ENCODE measurements around the gene PARD3.

PARD3 gene

DNA sequence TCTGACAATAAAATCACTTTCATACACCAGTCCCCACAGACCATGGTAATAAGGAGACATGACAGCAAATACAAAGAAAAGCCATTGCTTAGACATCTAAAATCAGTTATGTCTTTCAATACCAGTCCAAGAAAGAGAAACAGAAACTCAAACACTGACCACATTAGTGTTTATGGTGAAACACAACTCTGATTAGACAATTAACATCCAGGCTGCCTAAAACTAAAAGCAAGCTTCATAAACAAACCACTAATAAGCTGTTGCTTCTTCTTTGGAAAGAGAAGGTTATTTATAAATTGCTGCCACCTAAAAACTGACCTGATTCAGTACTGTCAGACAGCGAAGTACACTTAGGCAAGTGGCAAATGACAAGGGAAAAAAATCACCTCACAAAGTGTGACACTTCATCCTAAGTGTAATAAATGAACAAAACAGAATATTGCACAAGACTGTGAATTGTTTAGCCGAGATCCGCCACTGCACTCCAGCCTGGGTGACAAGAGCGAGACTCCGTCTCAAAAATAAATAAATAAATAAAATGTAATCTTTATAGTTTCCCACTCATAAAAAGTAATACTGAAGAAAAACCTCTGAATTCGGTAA lies 277.4 kb downstream of the PARD3 start:
- no peak for DNase-seq (ENCODE audit: low read depth)

DNA sequence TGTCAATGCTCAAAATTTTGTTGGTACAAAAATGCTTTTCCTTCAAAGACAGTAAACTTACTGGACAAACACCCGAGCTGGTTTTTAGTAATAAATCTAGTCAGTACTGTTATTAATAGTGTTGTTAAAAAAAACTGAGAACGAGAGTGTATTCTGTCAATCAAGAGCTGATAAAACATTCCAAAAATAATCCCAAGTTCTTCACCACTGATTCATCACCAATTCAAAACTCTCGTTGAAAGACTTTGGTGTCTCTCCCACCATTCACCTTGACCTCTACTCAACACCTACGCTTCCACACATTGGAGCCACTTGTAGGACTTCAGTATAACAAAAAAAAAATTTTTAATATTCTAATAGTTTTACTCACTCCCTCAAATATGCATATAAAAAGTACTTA lies 279.2 kb downstream of the PARD3 start:
- no peak for DNase-seq (ENCODE audit: low read depth)

DNA sequence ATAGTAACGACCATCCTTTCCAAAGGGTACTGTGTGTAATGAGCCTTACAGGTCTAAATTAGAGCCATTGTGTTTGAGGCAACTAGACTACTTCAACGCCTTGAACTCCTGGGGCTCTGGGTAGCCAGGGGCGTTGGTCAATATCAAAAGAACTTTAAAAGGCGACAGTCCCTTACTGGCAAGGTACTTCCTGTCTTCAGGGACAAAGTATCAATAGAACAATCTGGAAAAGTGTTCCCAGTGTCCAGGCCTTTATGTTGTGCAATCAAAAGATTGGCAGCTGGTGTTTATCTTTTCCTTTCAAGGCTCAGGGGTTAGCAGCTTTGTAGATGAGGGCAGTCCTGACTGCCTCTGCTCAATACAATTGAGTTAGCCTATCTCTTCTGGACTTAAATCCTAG lies 284.3 kb downstream of the PARD3 start:
- DNase-seq (ENCODE audit: low read depth): no peak

DNA sequence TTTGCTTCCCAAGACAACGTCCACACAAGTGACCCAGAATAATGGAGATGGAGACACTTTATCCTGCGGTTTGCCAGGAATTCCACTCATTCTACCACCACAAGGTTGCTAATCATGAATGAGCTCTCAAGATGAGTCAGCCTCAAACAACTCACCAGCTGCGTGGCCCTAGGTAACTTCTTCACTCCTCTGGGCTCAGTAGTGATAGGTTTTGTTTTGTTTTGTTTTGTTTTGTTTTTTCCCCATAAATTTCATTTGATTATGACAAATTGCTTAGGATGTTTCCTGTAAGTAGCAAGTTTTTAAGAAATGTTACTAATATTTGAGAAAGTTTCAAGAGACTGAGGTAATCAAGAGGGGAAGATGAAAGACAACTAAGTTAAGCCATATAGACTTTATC lies 286.8 kb downstream of the PARD3 start:
- DNase-seq (ENCODE audit: low read depth): peak; percentile 95

DNA sequence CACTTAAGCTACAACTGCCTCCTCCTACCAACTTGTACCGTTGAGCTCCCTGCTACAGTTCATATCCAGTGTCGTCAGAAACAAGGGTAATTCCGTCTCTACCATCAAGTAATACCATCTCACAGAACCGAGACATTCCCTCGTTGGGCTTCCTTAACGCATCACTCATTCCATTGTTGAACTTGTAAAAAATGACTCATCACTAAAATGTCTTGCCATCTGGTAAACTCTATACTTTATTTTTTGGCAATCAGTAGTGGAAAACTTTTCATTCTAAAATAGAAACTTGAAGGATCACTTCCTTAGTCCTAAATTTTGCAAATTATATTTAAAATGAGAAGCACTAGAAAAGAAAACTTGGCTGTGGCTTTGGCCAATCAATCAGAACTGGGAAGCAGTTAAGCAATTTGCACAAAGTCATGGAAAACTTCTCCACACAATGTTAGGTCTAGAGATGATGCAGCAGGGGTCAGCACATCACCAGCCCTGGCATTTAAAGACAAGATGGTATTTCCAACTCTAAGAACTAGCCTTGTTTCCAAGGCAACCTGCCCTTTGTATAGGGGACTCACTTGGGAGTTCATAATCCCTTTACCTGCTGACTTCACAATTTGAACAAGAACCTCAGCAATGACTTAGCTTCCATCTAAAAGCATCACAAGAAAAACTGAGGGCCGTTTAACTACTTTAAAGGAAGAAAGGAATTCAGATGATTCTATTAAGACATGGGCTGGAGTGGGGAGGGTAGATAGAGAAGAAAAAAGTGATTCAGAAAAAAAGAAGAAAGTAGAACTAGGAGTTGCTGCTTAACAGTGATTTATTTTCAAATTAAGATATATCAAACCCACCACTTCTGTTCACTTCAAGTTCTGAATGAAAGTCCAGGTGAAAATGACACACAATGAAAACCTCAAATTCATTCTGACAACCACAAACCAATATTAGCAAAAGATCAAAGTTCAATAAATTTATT lies 288.1 kb downstream of the PARD3 start:
- peak; percentile 99 for DNase-seq (ENCODE audit: low read depth)

DNA sequence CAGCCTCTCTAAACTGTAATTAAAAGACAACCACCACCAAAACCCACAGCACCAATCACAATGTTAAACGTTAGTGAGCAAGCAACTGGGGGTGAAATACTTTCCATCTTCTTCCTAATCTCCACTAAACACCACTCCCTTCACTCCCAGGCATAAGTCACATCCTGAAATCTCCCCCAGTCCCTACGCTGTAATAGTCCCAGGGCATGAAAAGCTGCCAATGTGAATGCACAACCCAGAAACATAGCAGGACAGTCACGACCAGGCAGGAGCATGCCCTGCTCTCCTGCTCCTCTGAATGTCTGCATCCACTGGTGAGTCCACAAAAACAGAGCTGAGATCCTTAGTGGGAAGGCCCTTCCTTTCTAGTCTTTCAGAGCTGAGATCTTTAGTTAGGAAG lies 288.9 kb downstream of the PARD3 start:
- peak; percentile 85 for DNase-seq (ENCODE audit: low read depth)

DNA sequence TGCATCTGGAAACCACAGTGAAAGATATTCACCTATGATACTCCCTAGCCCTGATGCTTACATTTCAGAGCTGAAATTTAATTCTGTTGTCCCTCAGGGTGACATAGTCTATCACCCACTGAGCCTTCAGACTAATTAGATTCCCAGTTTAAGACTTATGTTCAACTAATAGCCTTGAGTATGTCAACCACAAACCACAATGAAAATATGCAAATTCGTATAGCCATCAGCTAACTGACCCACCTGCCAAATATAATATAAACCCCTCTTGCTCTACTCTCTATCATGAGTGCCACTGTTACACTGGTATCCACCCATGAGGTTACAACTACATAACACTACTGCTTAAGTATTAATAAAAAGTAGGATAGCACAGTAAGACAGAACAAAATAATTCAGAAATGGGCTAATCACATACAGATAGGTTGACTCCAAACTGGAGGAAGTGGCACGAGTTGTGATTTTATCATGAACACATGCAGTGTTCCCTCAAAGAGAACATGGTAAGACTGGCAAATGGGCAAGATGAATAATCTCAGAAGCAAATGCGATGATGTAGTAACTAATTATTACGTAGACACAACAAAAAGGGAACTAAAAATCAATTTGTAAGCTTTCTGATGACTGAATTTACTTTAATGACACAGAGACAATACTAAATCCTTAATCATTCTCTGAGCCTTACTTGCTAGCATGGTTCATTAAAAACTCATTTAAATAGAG lies 290.6 kb downstream of the PARD3 start:
- peak; percentile 37 for DNase-seq (ENCODE audit: low read depth)

DNA sequence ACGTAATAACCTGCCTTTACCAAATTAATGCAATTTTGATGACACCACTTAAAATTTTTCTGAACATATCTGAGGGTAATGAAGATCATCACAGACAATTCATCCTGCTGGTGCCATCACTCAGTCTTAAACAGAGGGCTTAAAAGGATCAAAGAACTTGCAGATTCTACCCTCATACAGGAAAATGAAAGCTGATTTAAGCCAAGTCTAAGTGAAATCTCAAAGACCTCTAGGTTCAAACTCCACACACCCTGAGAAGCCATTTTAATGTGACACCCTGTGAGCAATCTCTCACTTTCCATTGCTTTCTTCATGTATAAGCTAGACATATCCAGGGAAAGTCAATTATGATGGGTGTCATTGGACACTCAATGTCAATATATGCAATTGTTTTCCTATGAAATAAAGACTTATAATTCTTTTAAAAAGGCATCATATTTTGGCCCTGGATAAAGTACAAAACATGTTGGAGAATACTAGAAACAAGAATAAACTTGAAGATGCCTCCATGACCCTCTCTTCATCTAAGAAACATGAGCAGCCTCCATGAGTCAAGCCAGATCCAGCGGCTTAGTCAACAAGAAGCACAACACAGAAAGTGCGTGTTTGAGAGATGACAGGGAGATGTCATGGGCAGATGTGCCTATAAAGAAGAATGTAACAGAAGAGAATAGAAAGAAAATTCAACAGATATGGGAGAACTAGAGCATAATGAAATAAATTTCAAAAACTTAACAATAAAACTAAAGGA lies 291.9 kb downstream of the PARD3 start:
- DNase-seq (ENCODE audit: low read depth): peak; percentile 37

DNA sequence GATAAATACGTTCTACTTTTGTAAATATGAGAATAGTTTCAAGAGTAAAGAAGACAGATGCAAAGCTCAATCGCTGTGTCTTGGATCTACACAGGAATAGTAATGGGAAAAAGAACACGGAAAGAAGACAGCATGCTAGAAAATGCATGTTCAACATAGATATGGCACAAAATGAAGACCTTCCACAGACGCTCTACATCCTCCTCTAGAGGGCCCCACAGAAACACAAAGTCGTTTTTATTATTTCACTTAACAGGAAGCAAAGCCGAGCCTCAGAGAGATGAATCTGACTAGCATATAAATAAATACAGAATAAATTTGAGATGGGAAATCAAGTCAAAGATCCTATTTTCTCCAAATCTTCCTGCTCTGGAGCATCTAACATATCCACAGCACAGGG lies 292.6 kb downstream of the PARD3 start:
- DNase-seq (ENCODE audit: low read depth): peak; percentile 42

DNA sequence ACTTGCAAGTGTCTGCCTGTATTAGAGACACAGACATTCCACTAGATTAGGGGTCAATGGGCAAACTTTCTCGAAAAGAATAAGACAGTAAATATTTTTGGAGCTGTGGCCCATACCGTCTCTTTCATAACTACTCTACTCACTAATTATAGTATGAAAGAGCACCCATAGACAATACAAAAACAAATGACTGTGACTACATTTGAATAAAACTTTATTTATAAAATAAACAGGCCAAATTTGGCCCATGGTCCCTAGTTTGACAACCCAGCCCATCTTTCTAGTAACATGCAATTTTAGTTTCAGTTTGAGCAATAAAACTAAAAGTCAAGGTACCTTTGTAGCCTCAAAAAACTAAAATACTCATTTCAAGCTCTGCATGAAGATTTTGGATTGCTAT lies 294.6 kb downstream of the PARD3 start:
- DNase-seq (ENCODE audit: low read depth): no peak

DNA sequence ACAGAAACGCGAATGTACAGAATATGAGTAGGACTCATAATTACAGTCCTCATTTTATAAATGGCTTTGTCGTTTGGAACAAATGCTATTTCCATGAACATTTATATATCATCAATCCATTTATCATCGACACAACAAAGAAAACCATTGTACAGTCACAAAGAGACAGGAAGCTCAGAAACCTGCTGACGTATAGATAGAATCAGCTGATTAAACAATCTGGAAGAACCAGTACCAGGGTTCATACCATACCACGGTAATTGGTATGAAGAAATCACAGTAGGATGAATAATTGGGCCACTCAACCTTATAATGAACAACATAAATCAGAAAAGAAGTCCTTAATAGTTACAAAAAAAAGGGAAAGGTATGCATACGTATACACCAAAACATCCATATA lies 295.0 kb downstream of the PARD3 start:
- DNase-seq (ENCODE audit: low read depth): no peak

DNA sequence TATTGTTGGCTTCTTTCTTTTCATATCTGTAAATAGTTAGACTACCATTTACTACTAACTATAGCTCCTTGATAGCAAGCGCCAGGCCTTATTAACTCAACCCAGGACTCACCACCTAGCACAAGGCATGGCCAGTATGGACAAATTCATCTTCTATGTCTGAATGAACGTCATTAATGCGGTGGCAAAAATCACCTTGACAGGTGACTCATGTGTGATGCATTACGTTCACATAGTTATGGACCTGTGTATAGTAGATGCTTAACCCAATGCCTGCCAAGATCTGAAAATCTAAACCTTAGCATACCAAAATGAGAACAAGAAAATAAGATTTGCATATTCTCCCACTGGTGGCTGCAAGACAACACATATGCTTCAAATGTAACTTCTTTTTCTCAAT lies 300.8 kb downstream of the PARD3 start:
- no peak for DNase-seq (ENCODE audit: low read depth)

DNA sequence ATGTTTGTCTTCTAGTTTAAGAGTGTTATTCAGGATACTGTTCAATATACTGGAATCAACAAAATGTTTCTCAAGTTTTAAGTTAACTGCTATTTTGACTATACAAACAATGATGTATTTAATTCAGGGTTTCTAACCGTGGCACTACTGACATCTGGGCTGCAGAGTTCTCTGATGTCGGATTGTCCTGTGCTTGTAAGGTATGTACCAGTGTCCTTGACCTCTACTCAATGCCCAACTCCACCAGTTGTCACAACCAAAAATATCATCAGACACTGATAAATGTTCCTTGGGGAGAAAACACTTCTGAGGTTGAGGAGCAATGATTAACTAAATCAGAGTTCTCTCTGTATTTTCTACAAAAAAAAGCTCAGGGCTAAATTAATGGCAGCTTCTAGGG lies 301.5 kb downstream of the PARD3 start:
- DNase-seq (ENCODE audit: low read depth): no peak

DNA sequence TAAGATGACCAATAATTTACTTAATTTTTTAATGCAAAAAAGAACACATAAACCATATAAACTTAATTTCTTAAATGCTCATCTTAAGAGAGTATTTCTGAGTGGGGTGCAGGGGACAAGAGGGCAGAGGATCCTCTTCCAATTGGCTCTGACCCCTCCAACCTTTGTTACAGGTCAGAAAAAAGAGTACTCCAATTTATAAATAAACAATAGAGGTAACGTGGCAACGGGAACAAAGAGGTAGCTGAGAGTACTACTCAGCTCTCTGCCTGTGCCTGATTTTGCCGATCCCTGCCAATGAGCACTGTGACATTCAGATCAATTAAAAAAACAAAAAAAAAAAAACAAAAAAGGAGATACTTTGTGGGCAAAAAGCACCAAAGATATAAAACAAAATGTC lies 307.9 kb downstream of the PARD3 start:
- DNase-seq (ENCODE audit: low read depth): no peak

DNA sequence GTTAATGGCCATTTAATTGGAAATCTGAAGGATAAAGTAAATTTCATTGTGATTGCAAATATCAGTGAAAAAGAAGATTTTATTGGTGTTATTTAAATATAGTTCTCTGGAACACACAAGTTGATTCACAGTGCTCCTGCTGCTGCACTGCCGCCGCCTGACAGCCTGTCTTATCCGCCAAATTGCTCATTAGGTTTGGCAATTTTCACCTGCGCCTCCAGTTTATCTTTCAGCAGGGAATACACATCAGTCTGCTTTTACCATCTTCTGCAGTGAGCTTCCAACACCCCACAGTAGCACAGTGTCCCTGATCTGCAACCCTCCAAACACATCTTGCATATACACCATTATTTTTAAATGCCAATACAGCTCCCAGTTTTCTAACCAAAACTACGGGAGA lies 308.3 kb downstream of the PARD3 start:
- DNase-seq (ENCODE audit: low read depth): no peak

DNA sequence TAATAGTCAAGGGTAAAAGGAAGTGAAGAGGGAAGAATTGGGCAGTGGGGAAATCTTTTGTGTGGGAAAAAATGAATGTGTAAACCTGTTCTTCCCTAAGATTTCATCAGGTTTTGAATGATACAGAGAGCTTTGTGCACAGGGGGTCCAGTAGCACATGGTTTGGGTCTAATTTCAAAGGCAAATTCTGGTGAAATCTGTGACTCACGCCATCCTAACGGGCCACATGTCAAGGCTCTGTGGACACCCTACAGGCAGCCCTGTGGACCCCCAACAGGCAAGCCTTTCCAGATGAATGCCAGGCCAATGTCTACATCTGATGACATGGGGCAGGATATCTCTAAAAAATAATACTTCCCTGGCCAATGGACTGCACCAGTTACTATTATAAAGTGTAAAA lies 309.8 kb downstream of the PARD3 start:
- peak; percentile 18 for DNase-seq (ENCODE audit: low read depth)

DNA sequence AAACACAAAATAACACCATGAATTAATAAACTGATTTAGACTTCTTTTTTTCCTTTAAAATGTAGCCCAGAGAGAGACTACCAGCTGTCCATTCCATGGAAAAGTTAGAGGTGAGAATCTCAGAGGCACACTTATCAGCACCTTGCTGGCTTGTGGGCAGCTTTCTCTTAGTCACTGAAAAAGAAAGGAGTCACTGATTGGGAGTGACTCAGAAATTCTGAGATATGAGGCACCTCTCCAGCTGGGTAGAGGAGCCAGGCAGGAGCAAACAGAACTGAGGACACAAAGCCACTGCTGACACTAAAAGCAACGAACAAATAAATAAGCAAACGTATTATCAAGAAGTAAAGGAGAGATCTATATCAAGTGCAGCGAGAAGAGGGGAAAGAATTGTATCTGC lies 310.6 kb downstream of the PARD3 start:
- DNase-seq (ENCODE audit: low read depth): peak; percentile 50

DNA sequence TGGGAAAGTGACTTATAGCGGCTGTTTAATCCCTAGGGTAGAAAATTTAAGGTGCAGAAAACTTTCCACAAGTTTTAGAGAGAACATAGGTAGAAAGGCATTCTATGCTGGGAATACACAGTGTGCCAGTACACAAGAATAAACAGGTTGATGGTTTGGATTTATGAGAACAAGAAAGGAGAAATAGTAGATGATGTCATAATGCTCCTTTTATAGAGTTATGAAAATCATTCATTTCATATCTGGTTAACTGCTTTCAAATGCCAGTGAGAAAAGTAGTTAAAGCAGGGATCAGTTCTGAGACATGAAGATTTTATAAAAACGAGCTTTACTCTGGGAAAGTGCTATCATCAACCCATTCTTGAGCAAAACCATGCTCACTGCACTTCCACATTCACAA lies 311.4 kb downstream of the PARD3 start:
- no peak for DNase-seq (ENCODE audit: low read depth)

DNA sequence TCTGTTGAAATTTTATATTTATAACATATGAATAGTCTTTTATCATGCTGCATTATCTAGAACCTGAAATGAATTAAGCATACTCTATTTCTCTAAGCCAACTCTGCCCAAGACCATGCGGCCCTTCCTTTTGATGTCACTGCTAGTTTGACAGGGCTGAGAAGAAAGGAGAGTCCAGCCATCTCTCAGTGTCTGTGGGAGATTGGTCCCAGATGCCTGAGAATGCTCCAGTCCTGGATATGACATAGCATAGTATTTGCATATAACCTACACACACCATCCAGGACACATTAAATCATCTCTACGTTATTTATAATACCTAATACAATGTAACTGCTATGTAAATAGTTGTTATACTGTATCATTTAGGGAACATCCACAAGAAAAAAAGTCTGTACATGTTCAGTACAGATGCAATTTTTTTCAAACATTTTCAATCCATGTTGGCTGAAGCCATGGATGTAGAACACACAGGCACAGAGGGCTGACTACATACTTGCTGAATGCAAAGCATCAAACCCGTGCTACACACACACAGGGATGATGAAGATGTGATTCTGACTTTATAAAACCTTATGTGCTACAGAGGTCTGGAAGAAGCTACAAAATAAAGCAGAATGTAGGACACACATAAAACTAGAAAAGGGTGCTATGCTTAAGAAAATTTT lies 315.4 kb downstream of the PARD3 start:
- DNase-seq (ENCODE audit: low read depth): no peak

DNA sequence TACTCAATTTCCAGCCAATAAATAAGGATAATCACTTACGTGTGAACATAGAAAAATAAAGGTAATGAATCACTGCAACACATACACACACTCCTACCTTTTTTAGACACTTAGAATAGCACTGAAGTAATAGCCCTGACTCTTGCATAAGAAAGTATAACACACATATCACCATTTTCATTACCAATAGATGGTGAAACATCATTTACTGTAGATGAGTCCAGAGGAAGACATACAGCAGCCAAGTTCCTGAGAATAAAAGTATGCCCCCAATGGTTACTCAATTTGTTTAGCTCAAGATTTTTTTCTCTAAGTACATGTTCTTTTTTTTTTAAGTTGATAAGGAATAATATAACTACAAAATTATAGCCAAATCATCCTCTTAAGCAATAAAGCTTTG lies 316.3 kb downstream of the PARD3 start:
- no peak for DNase-seq (ENCODE audit: low read depth)

DNA sequence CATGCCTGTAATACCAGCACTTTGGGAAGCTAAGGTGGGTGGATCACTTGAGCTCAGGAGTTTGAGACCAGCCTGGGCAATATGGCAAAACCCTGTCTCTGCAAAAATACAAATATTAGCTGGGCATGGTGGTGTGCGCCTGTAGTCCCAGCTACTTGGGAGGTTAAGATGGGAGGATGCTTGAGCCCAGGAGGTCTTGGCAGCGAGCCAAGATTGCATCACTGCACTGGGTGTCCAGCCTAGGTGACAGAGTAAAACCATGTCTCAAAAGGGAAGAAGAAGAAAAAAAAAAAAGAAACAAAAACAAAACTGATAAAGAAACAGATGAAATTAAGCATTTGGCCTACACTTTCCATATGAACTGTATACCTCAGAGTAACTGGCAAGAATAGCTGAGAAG lies 319.2 kb downstream of the PARD3 start:
- DNase-seq (ENCODE audit: low read depth): peak; percentile 8

DNA sequence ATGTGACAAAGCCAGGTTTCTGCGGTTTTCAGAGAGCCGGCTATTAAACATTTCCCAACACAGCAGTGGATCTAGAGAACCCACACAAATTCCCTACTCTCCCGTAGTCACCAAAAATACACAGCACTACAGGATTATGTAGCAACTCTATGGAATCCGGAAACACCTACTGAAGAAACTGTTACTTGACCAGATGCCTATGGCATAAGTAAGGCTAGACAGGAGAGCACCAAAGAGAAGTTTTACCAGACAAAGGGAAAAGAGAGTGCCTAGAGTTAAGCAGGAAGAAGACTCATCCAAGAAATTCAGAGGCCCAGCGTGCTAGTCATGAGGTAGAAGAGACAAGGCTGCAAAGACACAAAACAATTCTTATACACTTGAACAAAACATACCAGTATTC lies 321.1 kb downstream of the PARD3 start:
- peak; percentile 85 for DNase-seq (ENCODE audit: low read depth)

Data from EH (cell line).